ENCODE results near the gene SRCAP. TPM values are rescaled to one million over a fixed set of nuclear protein-coding genes. Genes with fewer than 3 reads are reported as not detected.
A peak's percentile ranks its signal among the peaks of the same experiment; 100 is the strongest.

Gene SRCAP
- polyA plus RNA-seq, 1 donor, result 36.8 TPM

GRCh38 chr16:30720086-30720485 is 21.1 kb downstream of the SRCAP start:
- no peaks in the 10 kb centered on the region for H3K9me3 ChIP-seq (ENCODE audit: control insufficient read depth, low read depth, low read length)
- H3K36me3 ChIP-seq (ENCODE audit: control insufficient read depth, insufficient read depth, low read length), result peaks cover 88% of the 10 kb centered on the region
- H3K27me3 ChIP-seq (ENCODE audit: control insufficient read depth, insufficient read depth, low read length), result no peaks in the 10 kb centered on the region
- peaks cover 10% of the 10 kb centered on the region for H3K4me1 ChIP-seq (ENCODE audit: control insufficient read depth, insufficient read depth, low read length)
- DNase-seq, result no peak
- no peak overlapping the region for H3K27ac ChIP-seq (ENCODE audit: low read length)
- 75% methylated on average over 1 of the region's 11 CpGs for whole genome bisulfite sequencing (ENCODE audit: insufficient coverage, low lambda C conversion rate)
- no peak overlapping the region for H3K4me3 ChIP-seq (ENCODE audit: low read length)

GRCh38 chr16:30720694-30721093 is 21.7 kb downstream of the SRCAP start:
- WGBS (ENCODE audit: insufficient coverage, low lambda C conversion rate), result no CpG with 5 or more reads among the region's 9 CpGs
- Histone ChIP-seq H3K27me3 (ENCODE audit: control insufficient read depth, insufficient read depth, low read length) (no peaks in the 10 kb centered on the region), H3K9me3 (ENCODE audit: control insufficient read depth, low read depth, low read length) (no peaks in the 10 kb centered on the region), H3K27ac (ENCODE audit: low read length) (no peak overlapping the region), H3K36me3 (ENCODE audit: control insufficient read depth, insufficient read depth, low read length) (peaks cover 90% of the 10 kb centered on the region), H3K4me1 (ENCODE audit: control insufficient read depth, insufficient read depth, low read length) (peaks cover 15% of the 10 kb centered on the region), H3K4me3 (ENCODE audit: low read length) (no peak overlapping the region)
- no peak for DNase-seq

GRCh38 chr16:30721167-30721566 is 22.2 kb downstream of the SRCAP start:
- Histone ChIP-seq H3K36me3 (ENCODE audit: control insufficient read depth, insufficient read depth, low read length) (peaks cover 87% of the 10 kb centered on the region), H3K9me3 (ENCODE audit: control insufficient read depth, low read depth, low read length) (no peaks in the 10 kb centered on the region), H3K27ac (ENCODE audit: low read length) (no peak overlapping the region), H3K4me1 (ENCODE audit: control insufficient read depth, insufficient read depth, low read length) (peaks cover 18% of the 10 kb centered on the region), H3K27me3 (ENCODE audit: control insufficient read depth, insufficient read depth, low read length) (no peaks in the 10 kb centered on the region), H3K4me3 (ENCODE audit: low read length) (no peak overlapping the region)
- DNase-seq, result no peak
- WGBS (ENCODE audit: insufficient coverage, low lambda C conversion rate), result no CpG with 5 or more reads among the region's 8 CpGs

GRCh38 chr16:30721606-30722005 is 22.6 kb downstream of the SRCAP start:
- no CpG with 5 or more reads among the region's 1 CpG for WGBS (ENCODE audit: insufficient coverage, low lambda C conversion rate)
- Histone ChIP-seq H3K27me3 (ENCODE audit: control insufficient read depth, insufficient read depth, low read length) (no peaks in the 10 kb centered on the region), H3K9me3 (ENCODE audit: control insufficient read depth, low read depth, low read length) (no peaks in the 10 kb centered on the region), H3K4me1 (ENCODE audit: control insufficient read depth, insufficient read depth, low read length) (peaks cover 22% of the 10 kb centered on the region), H3K36me3 (ENCODE audit: control insufficient read depth, insufficient read depth, low read length) (peaks cover 85% of the 10 kb centered on the region), H3K4me3 (ENCODE audit: low read length) (no peak overlapping the region), H3K27ac (ENCODE audit: low read length) (no peak overlapping the region)
- no peak for DNase-seq

- Histone ChIP-seq H3K27me3 (ENCODE audit: control insufficient read depth, insufficient read depth, low read length) (no peaks in the 10 kb centered on the region), H3K4me3 (ENCODE audit: low read length) (no peak overlapping the region), H3K36me3 (ENCODE audit: control insufficient read depth, insufficient read depth, low read length) (peaks cover 85% of the 10 kb centered on the region), H3K4me1 (ENCODE audit: control insufficient read depth, insufficient read depth, low read length) (peaks cover 24% of the 10 kb centered on the region), H3K27ac (ENCODE audit: low read length) (no peak overlapping the region), H3K9me3 (ENCODE audit: control insufficient read depth, low read depth, low read length) (no peaks in the 10 kb centered on the region)
- no CpG with 5 or more reads among the region's 6 CpGs for WGBS (ENCODE audit: insufficient coverage, low lambda C conversion rate)
- no peak for DNase-seq
Observed at GRCh38 chr16:30722443-30722842, 23.5 kb downstream of the SRCAP start.

GRCh38 chr16:30722916-30723315 is 23.9 kb downstream of the SRCAP start:
- 100% methylated on average over 1 of the region's 10 CpGs for WGBS (ENCODE audit: insufficient coverage, low lambda C conversion rate)
- Histone ChIP-seq H3K36me3 (ENCODE audit: control insufficient read depth, insufficient read depth, low read length) (peaks cover 80% of the 10 kb centered on the region), H3K27me3 (ENCODE audit: control insufficient read depth, insufficient read depth, low read length) (no peaks in the 10 kb centered on the region), H3K27ac (ENCODE audit: low read length) (no peak overlapping the region), H3K4me1 (ENCODE audit: control insufficient read depth, insufficient read depth, low read length) (peaks cover 24% of the 10 kb centered on the region), H3K9me3 (ENCODE audit: control insufficient read depth, low read depth, low read length) (no peaks in the 10 kb centered on the region), H3K4me3 (ENCODE audit: low read length) (no peak overlapping the region)
- DNase-seq, result no peak

GRCh38 chr16:30723725-30724355 is 24.9 kb downstream of the SRCAP start:
- no peak for DNase-seq
- WGBS (ENCODE audit: insufficient coverage, low lambda C conversion rate), result 100% methylated on average over 1 of the region's 12 CpGs
- no peak overlapping the region for H3K4me3 ChIP-seq (ENCODE audit: low read length)
- no peaks in the 10 kb centered on the region for H3K9me3 ChIP-seq (ENCODE audit: control insufficient read depth, low read depth, low read length)
- H3K4me1 ChIP-seq (ENCODE audit: control insufficient read depth, insufficient read depth, low read length), result peaks cover 26% of the 10 kb centered on the region
- H3K36me3 ChIP-seq (ENCODE audit: control insufficient read depth, insufficient read depth, low read length), result peaks cover 79% of the 10 kb centered on the region
- H3K27ac ChIP-seq (ENCODE audit: low read length), result no peak overlapping the region
- no peaks in the 10 kb centered on the region for H3K27me3 ChIP-seq (ENCODE audit: control insufficient read depth, insufficient read depth, low read length)

GRCh38 chr16:30724641-30725417 is 25.9 kb downstream of the SRCAP start:
- H3K9me3 ChIP-seq (ENCODE audit: control insufficient read depth, low read depth, low read length), result no peaks in the 10 kb centered on the region
- peak overlapping the region; percentile 40 for H3K27ac ChIP-seq (ENCODE audit: low read length)
- H3K4me1 ChIP-seq (ENCODE audit: control insufficient read depth, insufficient read depth, low read length), result peaks cover 34% of the 10 kb centered on the region
- peak in 1 of 2 donors; percentile 50 for DNase-seq
- peaks cover 82% of the 10 kb centered on the region for H3K36me3 ChIP-seq (ENCODE audit: control insufficient read depth, insufficient read depth, low read length)
- no peak overlapping the region for H3K4me3 ChIP-seq (ENCODE audit: low read length)
- WGBS (ENCODE audit: insufficient coverage, low lambda C conversion rate), result 80% methylated on average over 2 of the region's 23 CpGs
- H3K27me3 ChIP-seq (ENCODE audit: control insufficient read depth, insufficient read depth, low read length), result no peaks in the 10 kb centered on the region

- Histone ChIP-seq H3K36me3 (ENCODE audit: control insufficient read depth, insufficient read depth, low read length) (peaks cover 81% of the 10 kb centered on the region), H3K4me3 (ENCODE audit: low read length) (no peak overlapping the region), H3K4me1 (ENCODE audit: control insufficient read depth, insufficient read depth, low read length) (peaks cover 35% of the 10 kb centered on the region), H3K27me3 (ENCODE audit: control insufficient read depth, insufficient read depth, low read length) (no peaks in the 10 kb centered on the region), H3K9me3 (ENCODE audit: control insufficient read depth, low read depth, low read length) (no peaks in the 10 kb centered on the region), H3K27ac (ENCODE audit: low read length) (peak overlapping the region; percentile 40)
- 100% methylated on average over 1 of the region's 3 CpGs for WGBS (ENCODE audit: insufficient coverage, low lambda C conversion rate)
- DNase-seq, result no peak
Observed at GRCh38 chr16:30725418-30725792, 26.4 kb downstream of the SRCAP start.

GRCh38 chr16:30728321-30728720 is 29.4 kb downstream of the SRCAP start:
- H3K9me3 ChIP-seq (ENCODE audit: control insufficient read depth, low read depth, low read length), result no peaks in the 10 kb centered on the region
- H3K27me3 ChIP-seq (ENCODE audit: control insufficient read depth, insufficient read depth, low read length), result no peaks in the 10 kb centered on the region
- peaks cover 35% of the 10 kb centered on the region for H3K4me1 ChIP-seq (ENCODE audit: control insufficient read depth, insufficient read depth, low read length)
- DNase-seq, result no peak
- no peak overlapping the region for H3K27ac ChIP-seq (ENCODE audit: low read length)
- WGBS (ENCODE audit: insufficient coverage, low lambda C conversion rate), result 88% methylated on average over 3 of the region's 6 CpGs
- H3K4me3 ChIP-seq (ENCODE audit: low read length), result no peak overlapping the region
- H3K36me3 ChIP-seq (ENCODE audit: control insufficient read depth, insufficient read depth, low read length), result peaks cover 75% of the 10 kb centered on the region
